ENCODE measurements around the gene SNAPC4.

Gene SNAPC4

GRCh38 chr9:136385015-136385414 lies 15.0 kb downstream of the SNAPC4 start:
- DNase-seq = no peak

DNA sequence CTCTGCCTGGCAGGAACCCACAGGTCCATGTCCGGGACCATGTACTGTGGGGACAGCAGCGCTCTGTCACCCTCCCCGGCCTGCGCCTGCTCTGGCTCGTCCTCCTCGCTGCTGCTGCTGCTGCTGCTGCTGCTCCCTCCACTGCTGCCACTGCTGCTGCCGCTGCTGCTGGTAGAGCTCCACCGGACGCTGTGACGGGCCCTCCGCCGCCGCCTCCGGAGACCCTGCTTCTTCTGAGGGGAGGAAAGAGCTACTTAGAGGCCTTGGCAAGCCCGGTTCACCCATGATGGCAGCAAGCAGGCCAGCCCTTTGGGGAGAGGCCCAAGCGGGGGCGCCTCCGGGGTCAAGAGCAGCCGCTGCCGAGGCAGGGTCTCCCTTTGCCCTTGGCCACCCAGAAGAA lies 16.5 kb downstream of the SNAPC4 start:
- no peak for DNase-seq

DNA sequence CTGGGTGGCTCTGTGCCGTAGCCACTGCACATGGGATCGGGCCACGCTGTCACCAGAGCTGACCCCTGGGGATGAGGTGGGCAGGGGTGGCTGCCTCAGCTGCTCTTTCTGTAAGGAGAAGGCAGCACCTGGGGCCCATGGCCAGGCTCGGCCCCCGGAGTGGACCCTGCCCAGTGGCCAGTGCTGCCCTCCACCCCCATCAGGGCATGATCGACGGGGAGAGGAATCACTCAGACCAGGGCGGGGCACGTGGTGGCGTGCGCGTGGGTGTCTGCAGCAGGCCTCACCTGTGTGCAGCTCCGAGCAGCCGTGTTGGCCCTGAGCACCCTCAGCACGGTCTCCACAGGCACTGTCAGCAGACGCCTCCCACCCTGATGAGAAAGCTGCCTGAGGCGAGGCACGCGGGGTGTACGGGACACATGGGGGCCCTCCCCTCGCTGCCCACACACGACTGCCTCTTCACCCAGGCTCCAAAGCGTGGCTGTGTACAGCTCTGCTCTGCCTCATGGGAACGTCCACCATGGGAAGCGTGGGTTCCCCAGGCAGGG lies 17.9 kb downstream of the SNAPC4 start:
- DNase-seq = no peak

DNA sequence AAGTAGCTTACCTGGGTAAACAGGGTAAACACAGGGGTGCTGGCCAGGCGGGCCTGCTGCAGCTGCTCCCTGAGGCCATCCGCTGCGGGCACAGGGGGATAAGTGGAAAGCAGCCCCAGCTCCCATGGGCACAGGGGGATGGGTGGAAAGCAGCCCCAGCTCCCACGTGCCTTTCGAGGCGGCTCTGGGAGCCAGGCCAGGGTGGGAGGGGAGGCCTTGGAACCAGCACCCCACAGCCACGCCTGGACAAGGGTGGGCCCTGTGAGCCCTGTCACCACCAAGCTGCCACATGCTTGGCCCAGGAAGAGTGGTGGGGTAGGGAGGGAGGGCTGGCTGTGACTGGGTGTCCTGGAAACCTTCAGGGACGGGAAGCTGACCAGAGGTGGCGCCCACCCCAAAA lies 18.7 kb downstream of the SNAPC4 start:
- no peak for DNase-seq

GRCh38 chr9:136380381-136380780 lies 19.6 kb downstream of the SNAPC4 start:
- no peak for DNase-seq

DNA sequence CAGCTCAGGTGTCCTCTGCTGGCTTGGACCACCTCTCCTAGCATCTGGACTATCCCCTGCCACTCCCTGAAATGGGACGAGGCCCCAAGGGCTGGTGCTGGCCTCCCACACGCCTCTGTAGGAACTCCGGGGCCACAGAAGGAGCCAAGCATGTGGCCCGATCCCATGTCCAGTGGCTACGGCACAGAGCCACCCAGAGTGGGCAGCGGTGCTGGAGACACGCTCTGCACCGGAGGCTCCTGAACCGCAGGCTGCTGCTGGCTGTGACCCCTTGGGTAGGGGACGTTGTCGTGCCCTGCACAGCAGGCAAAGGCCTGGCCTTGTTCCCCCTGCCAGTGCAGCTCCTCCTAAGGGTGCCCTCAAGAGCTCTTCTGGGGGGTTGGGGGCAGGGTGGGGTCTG lies 20.1 kb downstream of the SNAPC4 start:
- DNase-seq = no peak

DNA sequence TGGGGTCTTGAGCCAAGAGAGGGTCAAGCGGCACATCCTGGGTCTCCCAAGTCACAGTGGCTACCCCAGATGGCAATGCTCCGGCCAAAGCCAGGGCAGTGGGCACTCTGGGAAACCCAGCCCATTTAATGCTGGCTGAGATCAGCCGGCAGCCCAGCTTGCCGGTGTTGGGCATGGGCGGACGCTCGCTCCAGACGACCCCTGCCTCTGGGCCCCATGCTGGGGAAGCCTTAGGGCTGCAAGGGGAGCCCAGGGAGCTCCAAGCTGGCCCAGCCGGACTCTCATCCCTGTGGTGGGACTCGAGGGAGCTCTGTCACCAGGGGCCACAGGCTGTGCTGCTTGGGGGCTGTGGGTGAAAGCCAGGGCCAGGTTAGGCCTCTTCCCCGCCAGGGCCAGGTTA lies 20.6 kb downstream of the SNAPC4 start:
- no peak for DNase-seq

GRCh38 chr9:136379003-136379287 lies 21.0 kb downstream of the SNAPC4 start:
- no peak for DNase-seq

GRCh38 chr9:136378170-136379002 lies 21.6 kb downstream of the SNAPC4 start:
- DNase-seq = no peak

- no peak for DNase-seq
Measured at GRCh38 chr9:136377341-136378169, 22.4 kb downstream of the SNAPC4 start.

GRCh38 chr9:136376457-136376856 lies 23.5 kb downstream of the SNAPC4 start:
- DNase-seq = no peak

DNA sequence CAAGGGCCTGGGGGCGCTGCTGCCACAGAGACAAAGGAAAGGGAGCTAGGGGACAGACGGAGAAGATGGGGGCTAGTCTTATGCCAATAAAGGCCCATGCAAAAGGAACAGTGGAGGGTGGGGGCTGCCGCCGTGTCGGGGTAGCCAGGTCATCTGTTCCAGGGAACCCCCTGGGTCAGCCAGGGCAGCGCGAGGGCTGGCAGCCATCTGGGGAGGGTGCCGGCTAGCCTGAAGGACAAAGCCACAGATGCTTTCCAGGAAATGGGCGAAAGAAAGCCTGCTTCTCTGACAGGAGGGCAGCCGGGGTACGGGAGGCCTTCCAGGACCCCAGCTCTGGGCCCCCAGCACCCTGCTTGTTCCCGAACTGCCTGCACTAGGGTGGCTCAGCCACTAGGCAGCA lies 24.9 kb downstream of the SNAPC4 start:
- DNase-seq = no peak

- no peak for DNase-seq
Measured at GRCh38 chr9:136374183-136374575, 25.8 kb downstream of the SNAPC4 start.

DNA sequence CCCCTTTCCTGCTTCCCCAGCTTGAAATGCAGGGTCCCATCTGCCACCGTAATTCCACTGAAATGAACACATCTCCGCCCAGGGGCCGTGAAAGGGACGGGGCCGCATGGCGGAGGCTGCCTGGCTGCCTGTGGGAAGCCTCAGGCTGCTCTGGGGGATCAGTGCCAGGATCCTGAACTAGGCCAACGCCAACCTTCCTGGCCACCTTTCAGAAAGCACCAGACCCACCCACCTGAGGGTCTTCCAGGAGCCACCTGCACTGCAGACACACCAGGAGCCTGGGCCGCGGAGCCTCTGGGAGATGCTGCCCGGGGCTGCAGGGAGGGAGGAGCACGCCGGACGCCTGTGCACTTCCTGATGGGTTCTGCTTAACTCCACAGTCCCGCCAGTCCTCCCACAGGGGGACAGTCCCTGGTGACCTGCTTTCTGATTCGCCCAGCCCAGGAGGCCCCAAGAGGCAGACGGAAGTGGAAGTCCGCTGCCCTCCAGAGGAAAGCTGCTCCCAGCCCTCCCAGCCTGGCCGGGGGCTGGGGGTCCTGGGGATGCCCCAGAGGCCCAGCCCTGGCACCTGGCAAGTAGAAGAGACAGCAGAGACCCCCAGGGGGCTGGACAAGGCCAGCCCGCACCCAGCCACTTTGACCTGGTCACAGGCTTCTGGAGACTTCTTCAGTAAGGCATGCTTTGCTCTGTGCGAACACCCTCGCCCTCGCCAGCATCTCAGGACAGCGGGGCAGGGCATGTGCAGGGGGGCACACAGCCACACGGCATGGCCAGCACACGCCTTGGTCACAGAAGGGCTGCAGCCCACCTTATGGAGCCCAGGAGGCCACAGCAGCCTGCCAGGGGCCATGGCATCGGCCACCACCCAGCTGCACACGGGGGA lies 26.4 kb downstream of the SNAPC4 start, which contains the start of gene CARD9:
TSS of gene CARD9 (minus strand) at position 370 of the 883 bp plus-strand sequence. CDS start 1,591 bp downstream, outside the sequence.
- no peak for DNase-seq

DNA sequence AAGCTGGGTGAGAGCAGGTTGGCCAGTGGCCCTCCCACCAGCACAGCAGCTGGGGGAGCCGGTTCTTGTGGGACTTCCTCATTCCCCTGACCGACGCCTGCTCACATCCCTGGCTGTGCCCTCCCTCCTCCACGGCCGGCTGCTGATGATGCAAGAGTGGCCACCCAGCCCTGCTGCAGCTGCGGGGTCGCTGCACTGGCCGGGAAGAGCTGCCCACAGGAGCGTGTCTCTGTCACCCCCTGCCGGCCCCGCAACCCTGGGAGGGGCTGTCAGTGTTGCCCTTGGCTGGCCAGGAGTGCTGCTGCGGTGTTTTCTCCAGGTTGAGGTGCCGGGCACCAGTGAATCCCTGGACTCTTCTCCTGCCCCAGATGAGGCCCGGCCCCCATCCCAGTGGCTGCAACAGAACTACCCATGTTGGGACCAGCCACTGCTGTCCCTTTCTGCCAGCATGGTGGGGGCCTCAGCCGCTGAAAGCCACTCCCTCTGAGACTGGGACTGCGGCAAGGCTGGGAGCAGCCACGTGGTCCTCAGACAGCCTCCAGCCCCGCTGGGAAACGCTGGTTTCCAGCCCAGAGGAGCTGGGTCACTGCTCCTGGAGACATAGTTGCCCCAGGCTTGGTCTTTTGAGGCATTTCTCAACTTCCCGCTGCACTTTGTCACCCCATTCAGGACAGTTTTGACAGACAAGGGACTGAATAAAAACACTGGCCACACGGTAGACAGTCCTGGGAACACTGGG lies 27.2 kb downstream of the SNAPC4 start:
- no peak for DNase-seq

DNA sequence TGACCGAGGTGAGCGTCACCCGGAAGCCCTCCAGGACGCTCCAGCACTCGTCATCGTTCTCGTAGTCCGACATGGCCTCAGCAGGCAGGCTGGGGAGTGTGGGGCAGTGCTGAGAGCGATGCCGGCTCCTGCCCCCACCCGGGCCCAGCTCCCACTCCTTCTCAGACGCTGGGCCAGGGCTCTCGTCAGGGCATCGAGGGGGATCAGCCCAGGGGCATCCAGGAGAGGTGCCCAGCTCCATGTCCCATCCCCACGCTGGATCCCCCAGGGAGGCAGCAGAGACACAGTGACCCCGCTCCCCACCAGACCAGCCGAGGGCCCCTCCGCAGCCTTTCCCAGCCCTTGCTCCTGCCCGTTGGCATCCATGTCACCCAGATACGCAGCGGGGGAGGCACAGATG lies 28.0 kb downstream of the SNAPC4 start:
- DNase-seq = no peak

DNA sequence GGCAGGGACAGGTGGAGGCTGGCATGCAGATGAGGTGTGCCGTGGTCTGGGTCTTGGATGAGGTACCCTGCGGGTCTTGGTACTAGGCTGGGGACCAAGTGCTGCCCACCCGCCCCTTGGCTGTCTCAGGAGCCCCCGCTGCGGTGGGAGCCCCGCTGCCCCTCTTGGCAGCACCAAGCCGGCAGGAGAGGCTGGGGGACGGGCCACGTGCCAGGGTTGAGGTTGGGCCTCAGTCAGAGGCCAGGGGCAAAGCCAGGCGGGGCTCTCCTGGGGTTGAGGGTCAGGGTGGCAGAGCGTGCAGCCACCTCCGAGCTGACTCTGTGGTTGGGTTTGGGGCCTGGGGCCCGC lies 28.5 kb downstream of the SNAPC4 start:
- DNase-seq = no peak

DNA sequence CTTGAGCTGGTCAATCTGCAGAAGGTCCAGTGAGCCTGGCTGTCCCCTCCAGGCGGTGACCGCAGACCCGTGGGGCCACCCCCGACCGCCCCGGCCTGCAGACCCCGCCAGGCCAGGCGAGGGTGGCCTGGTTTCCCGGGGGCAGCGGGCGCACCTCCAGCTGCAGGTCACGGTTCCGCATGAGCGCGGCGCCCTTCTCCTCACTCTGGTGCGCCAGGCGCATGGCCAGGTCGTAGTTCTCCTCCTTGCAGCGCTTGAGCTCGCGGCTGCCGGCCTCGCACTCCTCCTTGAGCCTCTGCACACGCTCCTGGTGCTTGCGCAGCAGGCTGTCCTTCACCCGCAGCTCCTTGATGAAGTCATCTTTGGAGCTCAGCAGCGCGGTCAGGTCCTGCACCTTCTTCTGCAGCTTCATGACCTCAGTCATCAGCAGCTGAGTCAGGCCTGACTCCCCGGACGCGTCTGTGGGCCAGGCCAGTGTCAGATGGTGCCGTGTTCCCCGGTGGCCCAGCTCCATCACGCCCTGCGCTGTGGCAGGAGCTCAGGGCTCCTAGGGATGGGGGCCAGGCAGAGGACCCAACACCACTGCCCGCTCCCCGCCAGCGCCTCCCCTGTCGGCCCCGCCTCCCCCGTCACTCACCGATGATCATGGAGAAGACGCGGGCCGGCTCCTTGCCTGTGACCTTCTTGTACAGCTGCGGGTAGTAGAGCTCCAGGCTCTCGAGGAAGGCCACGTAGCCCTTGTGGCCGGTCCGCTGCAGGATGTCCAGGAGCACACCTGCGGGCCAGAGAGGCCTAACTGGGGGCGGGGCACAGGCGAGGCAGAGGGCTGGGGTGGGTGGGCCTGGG lies 29.1 kb downstream of the SNAPC4 start:
- DNase-seq = no peak

GRCh38 chr9:136370037-136370436 lies 29.9 kb downstream of the SNAPC4 start:
- no peak for DNase-seq

GRCh38 chr9:136368190-136368589 lies 31.8 kb downstream of the SNAPC4 start:
- no peak for DNase-seq
